Ectodermal cell (in vitro differentiated cells): ENCODE data around the gene SLC23A2.
"Not testable (repeated sequence)": the region's sequence is repeated elsewhere in the genome, so short reads cannot be mapped to it uniquely, and the experiment has no call there.

Source experiments
- H3K27ac ChIP-seq: 2 replicates; pipeline ENCODE4 v1.7.0; 2013; ENCODE audit warnings: mild to moderate bottlenecking, low read depth, low read length; ENCODE audit not compliant: insufficient read depth, poor library complexity, severe bottlenecking
- H3K27me3 ChIP-seq: 2 replicates; pipeline ENCODE4 v1.7.0; 2013; ENCODE audit warnings: mild to moderate bottlenecking, low read length; ENCODE audit not compliant: insufficient read depth, control insufficient read depth, poor library complexity, severe bottlenecking
- H3K36me3 ChIP-seq: one replicate; pipeline ENCODE4 v1.7.0; 2013; ENCODE audit warnings: low read length; ENCODE audit not compliant: control insufficient read depth, insufficient read depth
- H3K4me1 ChIP-seq: one replicate; pipeline ENCODE4 v1.7.0; 2013; ENCODE audit warnings: low read length; ENCODE audit not compliant: control insufficient read depth, insufficient read depth
- H3K4me3 ChIP-seq: 2 replicates; pipeline ENCODE4 v1.7.0; 2013; ENCODE audit warnings: low read depth, low read length, control low read depth; ENCODE audit not compliant: insufficient read depth
- H3K9me3 ChIP-seq: 2 replicates; pipeline ENCODE4 v1.7.0; 2013; ENCODE audit warnings: mild to moderate bottlenecking, low read length, moderate library complexity; ENCODE audit not compliant: control insufficient read depth
- WGBS, 2 experiments: methylation state at CpG; one replicate each; pipeline ENCODE4 v1.1.7; 2013; ENCODE audit warnings: missing lambda C conversion rate in 2 of 2; 5-methylcytosine and 5-hydroxymethylcytosine counted together

SLC23A2 gene

DNA sequence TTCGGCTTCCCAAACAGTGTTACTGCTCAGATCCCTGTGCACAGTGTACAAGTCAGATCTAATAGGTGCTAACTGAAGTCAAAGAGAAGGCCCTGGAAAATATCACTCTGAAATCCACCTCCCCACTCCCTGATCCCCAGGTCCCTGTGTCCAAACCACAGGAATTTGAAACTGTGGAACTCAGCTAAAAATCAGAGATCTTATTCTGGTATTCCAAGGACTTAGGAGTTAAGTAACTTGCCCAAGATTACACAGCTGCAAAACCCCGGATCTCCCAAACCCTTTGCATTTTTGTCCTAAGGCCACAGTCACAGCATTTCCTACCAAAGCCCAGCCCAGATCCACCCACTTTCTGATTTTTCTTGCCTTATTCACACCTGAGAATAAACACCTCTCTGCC lies 32.3 kb upstream of the SLC23A2 start:
- Histone ChIP-seq H3K36me3 (no peaks in the 10 kb centered on the region), H3K4me3 (no peak overlapping the region), H3K27ac (no peak overlapping the region), H3K9me3 (no peaks in the 10 kb centered on the region), H3K27me3 (no peaks in the 10 kb centered on the region), H3K4me1 (no peaks in the 10 kb centered on the region)
- 76 to 92% methylated on average over 2 of the region's 2 CpGs for WGBS, 2 experiments

GRCh38 chr20:5031701-5032100 lies 30.4 kb upstream of the SLC23A2 start:
- not testable (repeated sequence) for H3K27me3 ChIP-seq, H3K36me3 ChIP-seq, H3K4me3 ChIP-seq, H3K27ac ChIP-seq, H3K4me1 ChIP-seq, H3K9me3 ChIP-seq
- WGBS, 2 experiments = 91 to 93% methylated on average over 10 of the region's 10 CpGs

DNA sequence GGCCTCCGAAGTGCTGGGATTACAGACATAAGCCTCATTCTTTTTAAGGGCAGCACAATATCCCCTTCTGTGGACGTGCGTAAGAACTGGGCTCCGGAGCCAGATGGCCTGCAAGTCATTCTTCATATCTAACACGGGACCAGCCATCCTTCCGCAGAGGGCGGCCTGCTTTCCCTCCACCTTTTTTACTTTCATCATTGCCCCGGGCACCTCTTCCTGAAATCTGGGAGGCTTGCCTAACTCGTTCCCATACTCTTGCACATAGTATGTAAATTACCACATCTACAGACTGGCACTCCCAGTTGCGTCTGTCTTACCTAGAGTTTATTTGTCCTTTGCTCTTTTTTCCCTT lies 29.9 kb upstream of the SLC23A2 start:
- Histone ChIP-seq H3K4me3 (no peak overlapping the region), H3K36me3 (no peaks in the 10 kb centered on the region)
- WGBS, 2 experiments = 91% methylated on average over 10 of the region's 10 CpGs

DNA sequence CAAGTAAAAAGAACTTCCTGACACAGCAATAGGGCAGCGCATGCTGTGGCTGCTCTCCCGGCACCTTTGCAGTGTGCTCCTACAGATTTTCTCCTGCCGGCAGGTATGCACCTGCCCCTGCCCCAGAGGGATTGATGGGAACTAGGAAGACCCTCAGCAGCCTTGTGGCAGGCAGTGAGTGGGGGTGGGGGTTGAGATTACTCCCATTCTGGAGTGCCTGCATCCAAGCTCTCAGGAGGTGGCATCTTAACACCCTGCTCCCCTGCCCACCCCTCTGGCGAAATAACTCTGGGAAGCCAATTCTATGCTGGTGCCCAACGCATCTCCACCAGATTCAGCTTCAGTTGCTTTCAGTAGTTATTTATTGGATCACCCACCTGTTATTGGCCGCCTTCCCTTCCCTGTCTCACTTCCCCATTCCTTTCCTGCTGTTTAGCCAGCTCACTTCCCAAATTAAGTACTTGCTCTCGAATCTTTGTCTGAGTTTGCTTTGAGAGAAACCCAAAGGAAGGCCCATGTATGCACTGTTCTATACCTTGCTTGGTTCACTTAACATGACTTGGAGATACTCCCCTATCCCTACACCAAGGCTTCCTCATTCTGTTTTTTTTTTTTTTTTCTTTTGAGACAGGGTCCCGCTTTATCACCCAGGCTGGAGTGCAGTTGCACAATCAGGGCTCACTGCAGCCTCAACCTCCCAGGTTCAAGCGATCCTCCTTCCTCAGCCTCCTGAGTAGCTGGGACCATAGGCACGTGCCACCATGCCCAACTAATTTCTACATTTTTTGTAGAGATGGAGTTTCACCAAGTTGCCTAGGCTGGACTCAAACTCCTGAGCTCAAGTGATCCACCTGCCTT lies 29.3 kb upstream of the SLC23A2 start:
- WGBS, 2 experiments = 85 to 91% methylated on average over 10 of the region's 10 CpGs
- Histone ChIP-seq H3K9me3 (no peaks in the 10 kb centered on the region), H3K27me3 (no peaks in the 10 kb centered on the region), H3K36me3 (no peaks in the 10 kb centered on the region), H3K27ac (no peak overlapping the region), H3K4me3 (no peak overlapping the region), H3K4me1 (no peaks in the 10 kb centered on the region)

More for the DNA sequence above, 29.9 kb upstream of the SLC23A2 start:
- H3K4me1 ChIP-seq = no peaks in the 10 kb centered on the region
- no peaks in the 10 kb centered on the region for H3K9me3 ChIP-seq
- H3K27me3 ChIP-seq = no peaks in the 10 kb centered on the region
- H3K27ac ChIP-seq = no peak overlapping the region

DNA sequence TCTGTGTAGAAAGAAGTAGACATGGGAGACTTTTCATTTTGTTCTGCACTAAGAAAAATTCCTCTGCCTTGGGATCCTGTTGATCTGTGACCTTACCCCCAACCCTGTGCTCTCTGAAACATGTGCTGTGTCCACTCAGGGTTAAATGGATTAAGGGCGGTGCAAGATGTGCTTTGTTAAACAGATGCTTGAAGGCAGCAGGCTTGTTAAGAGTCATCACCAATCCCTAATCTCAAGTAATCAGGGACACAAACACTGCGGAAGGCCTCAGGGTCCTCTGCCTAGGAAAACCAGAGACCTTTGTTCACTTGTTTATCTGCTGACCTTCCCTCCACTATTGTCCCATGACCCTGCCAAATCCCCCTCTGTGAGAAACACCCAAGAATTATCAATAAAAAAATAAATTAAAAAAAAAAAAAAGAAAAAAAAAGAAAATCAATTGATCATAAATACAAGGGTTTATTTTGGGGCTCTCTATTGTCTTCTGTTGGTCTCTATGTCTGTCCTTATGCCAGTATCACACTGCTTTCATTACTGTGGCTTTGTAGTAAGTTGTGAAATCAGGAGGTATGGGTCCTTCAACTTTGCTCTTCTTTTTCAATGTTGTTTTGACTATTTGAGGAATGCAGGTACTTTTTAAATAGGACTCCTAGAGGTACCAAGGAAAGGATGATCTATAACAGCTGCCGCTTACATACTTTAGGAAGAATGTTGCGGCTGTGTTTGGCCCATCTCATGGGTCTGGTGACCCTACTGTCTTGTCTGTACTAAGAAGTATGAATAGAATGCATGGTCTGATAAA lies 27.1 kb upstream of the SLC23A2 start:
- H3K9me3 ChIP-seq, H3K36me3 ChIP-seq, H3K4me3 ChIP-seq, H3K27ac ChIP-seq, H3K4me1 ChIP-seq, H3K27me3 ChIP-seq: not testable (repeated sequence)
- WGBS, 2 experiments = 75 to 91% methylated on average over 2 to 4 of the region's 4 CpGs

DNA sequence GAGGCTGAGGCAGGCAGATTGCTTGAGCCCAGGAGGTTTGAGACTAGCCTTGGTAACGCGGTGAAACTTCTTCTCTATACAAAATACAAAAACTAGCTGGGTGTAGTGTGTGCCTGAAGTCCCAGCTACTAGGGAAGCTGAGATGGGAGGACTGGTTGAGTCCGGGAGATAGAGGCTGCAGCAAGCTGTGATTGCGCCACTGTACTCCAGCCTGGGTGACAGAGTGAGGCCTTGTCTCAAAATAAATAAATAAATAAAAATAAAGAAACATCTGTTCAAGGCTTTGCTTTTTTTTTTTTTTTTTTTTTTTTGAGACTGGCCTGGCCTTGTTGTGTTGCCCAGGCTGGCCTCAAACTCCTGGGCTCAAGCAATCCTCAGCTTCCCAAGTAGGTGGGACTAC lies 23.7 kb upstream of the SLC23A2 start:
- H3K9me3 ChIP-seq = no peaks in the 10 kb centered on the region
- WGBS, 2 experiments = 88 to 95% methylated on average over 2 to 3 of the region's 4 CpGs
- H3K4me3 ChIP-seq = no peak overlapping the region
- H3K36me3 ChIP-seq = no peaks in the 10 kb centered on the region
- H3K4me1 ChIP-seq = no peaks in the 10 kb centered on the region
- H3K27ac ChIP-seq = no peak overlapping the region
- H3K27me3 ChIP-seq = no peaks in the 10 kb centered on the region

- Histone ChIP-seq H3K27ac (no peak overlapping the region), H3K27me3 (no peaks in the 10 kb centered on the region), H3K4me1 (no peaks in the 10 kb centered on the region), H3K9me3 (no peaks in the 10 kb centered on the region), H3K4me3 (no peak overlapping the region), H3K36me3 (no peaks in the 10 kb centered on the region)
- 95 to 96% methylated on average over 6 of the region's 6 CpGs for WGBS, 2 experiments
Measured at GRCh38 chr20:5024103-5024502, 22.8 kb upstream of the SLC23A2 start.

DNA sequence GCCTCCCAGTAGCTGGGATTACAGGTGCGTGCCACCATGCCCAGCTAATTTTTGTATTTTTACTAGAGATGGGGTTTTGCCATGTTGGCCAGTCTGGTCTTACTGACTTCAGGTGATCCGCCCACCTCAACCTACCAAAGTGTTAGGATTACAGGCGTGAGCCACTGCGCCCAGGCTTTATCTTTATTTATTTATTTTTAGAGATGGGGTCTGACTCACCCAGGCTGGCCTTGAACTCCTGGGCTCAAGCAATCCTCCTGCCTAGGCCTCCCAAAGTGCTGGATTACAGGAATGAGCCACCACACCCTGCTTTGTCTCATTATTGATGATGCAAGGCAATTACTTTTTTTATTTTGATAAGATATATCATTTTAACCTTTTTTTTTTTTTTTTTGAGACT lies 21.9 kb upstream of the SLC23A2 start:
- H3K27me3 ChIP-seq, H3K27ac ChIP-seq, H3K4me3 ChIP-seq, H3K36me3 ChIP-seq, H3K4me1 ChIP-seq, H3K9me3 ChIP-seq: not testable (repeated sequence)
- 94 to 95% methylated on average over 3 to 4 of the region's 4 CpGs for WGBS, 2 experiments

GRCh38 chr20:5020760-5021159 lies 19.4 kb upstream of the SLC23A2 start:
- H3K27me3 ChIP-seq = no peaks in the 10 kb centered on the region
- no peak overlapping the region for H3K27ac ChIP-seq
- H3K4me1 ChIP-seq = no peaks in the 10 kb centered on the region
- H3K36me3 ChIP-seq = no peaks in the 10 kb centered on the region
- 90 to 95% methylated on average over 5 of the region's 5 CpGs for WGBS, 2 experiments
- H3K4me3 ChIP-seq = no peak overlapping the region
- H3K9me3 ChIP-seq = no peaks in the 10 kb centered on the region

GRCh38 chr20:5013682-5014447 lies 12.6 kb upstream of the SLC23A2 start:
- Histone ChIP-seq H3K9me3 (no peaks in the 10 kb centered on the region), H3K27ac (no peak overlapping the region), H3K27me3 (no peaks in the 10 kb centered on the region), H3K4me3 (no peak overlapping the region), H3K4me1 (no peaks in the 10 kb centered on the region), H3K36me3 (no peaks in the 10 kb centered on the region)
- WGBS, 2 experiments = 93 to 95% methylated on average over 8 of the region's 8 CpGs
